A673 (cell line): ENCODE data around the gene SIT1. TPM values are rescaled to one million over a fixed set of nuclear protein-coding genes. Genes with fewer than 3 reads are reported as not detected.

ENCODE experiments used
- BruUV-seq: library from RNA; stranded (reverse); fragments of 400-500 nt; replicated peaks from 2 replicates; lab custom pipeline; 2021; lab: Mats Ljungman, UMichigan
- CTCF ChIA-PET: fragments of 300-600 bp; sonication (Branson Sonifier 250); formaldehyde crosslinking; loops from one replicate; lab custom pipeline; 2022; ENCODE audit warnings: antibody characterized with exemption; lab: Charles Lee
- POLR2A ChIA-PET: fragments of 300-600 bp; sonication (Branson Sonifier 250); formaldehyde crosslinking; loops from one replicate; lab custom pipeline; 2022; ENCODE audit warnings: antibody characterized with exemption; ENCODE audit not compliant: low non-redundant PET; lab: Charles Lee
- DNase-seq: peaks from one replicate; pipeline ENCODE4 v3.0.0-alpha.2; 2015; ENCODE audit warnings: low spot score
- H3K27ac ChIP-seq: fragments of 200-600 bp; sonication (generic); 2 replicates; pipeline ENCODE4 v1.5.1; 2016; ENCODE audit warnings: mixed run types, low read depth, mild to moderate bottlenecking, mixed read lengths, antibody characterized with exemption, low read length; ENCODE audit not compliant: poor library complexity, severe bottlenecking
- H3K27me3 ChIP-seq: fragments of 200-600 bp; sonication (generic); replicated peaks from 2 replicates; pipeline ENCODE4 v1.6.1; 2017; ENCODE audit warnings: mixed run types, low read depth, mild to moderate bottlenecking, mixed read lengths, antibody characterized with exemption, low read length; ENCODE audit not compliant: insufficient read depth, poor library complexity
- H3K36me3 ChIP-seq: fragments of 200-600 bp; sonication (generic); 2 replicates; pipeline ENCODE4 v1.6.1; 2016; ENCODE audit warnings: mixed run types, mild to moderate bottlenecking, mixed read lengths, antibody characterized with exemption, low read length; ENCODE audit not compliant: insufficient read depth, poor library complexity, severe bottlenecking
- H3K4me1 ChIP-seq: fragments of 200-600 bp; sonication (generic); 2 replicates; pipeline ENCODE4 v1.6.1; 2017; ENCODE audit warnings: mixed run types, mild to moderate bottlenecking, mixed read lengths, antibody characterized with exemption, low read length; ENCODE audit not compliant: insufficient read depth, poor library complexity, severe bottlenecking
- H3K4me3 ChIP-seq: fragments of 200-600 bp; sonication (generic); 2 replicates; pipeline ENCODE4 v1.5.1; 2016; ENCODE audit warnings: low read depth, mixed run types, mild to moderate bottlenecking, mixed read lengths, low read length; ENCODE audit not compliant: poor library complexity, severe bottlenecking
- H3K9me3 ChIP-seq: fragments of 200-600 bp; sonication (generic); 2 replicates; pipeline ENCODE4 v1.6.1; 2016; ENCODE audit warnings: mixed run types, low read depth, mild to moderate bottlenecking, mixed read lengths, antibody characterized with exemption, low read length; ENCODE audit not compliant: poor library complexity, severe bottlenecking
- CTCF ChIP-seq: fragments of 300-800, 200-600 bp; sonication (generic); conservative IDR thresholded peaks from 2 replicates; pipeline ENCODE4 v1.5.1; 2017; ENCODE audit warnings: low read depth, mild to moderate bottlenecking, antibody characterized with exemption, low read length, moderate library complexity, mixed read lengths
- EZH2 ChIP-seq: fragments of 200-600 bp; sonication (generic); IDR thresholded peaks from 2 replicates; pipeline ENCODE4 v1.6.1; 2017; ENCODE audit warnings: borderline replicate concordance, low read depth, mild to moderate bottlenecking, mixed read lengths, antibody characterized with exemption, low read length; ENCODE audit not compliant: poor library complexity, severe bottlenecking
- intact Hi-C: fragments of 100-400 bp; cut with micrococcal nuclease; formaldehyde crosslinking; loops from one replicate; pipeline ENCODE4 v1.10.0; 2022; ENCODE audit not compliant: unreplicated experiment
- total RNA-seq: library from RNA; stranded (reverse); gene quantifications from 2 replicates; pipeline ENCODE4 v1.2.3, GENCODE V29; 2021

The SIT1 gene
- total RNA-seq, 1 experiment from 2014 or later = not detected

- Histone ChIP-seq H3K27me3 (no peaks in the 10 kb centered on the region), H3K27ac (no peak overlapping the region), H3K36me3 (peaks cover 11% of the 10 kb centered on the region), H3K4me3 (no peak overlapping the region), H3K9me3 (no peaks in the 10 kb centered on the region), H3K4me1 (no peaks in the 10 kb centered on the region)
- TF ChIP-seq CTCF (no peak), EZH2 (no peak)
- BruUV-seq = no TSS peak
- POLR2A ChIA-PET = no interaction called here
- DNase-seq = no peak
- intact Hi-C loops = loop anchor here (10.0 kb wide), 1 partner anchor 207 kb away; the partner anchor contains the start of genes HINT2 and SPAG8
- CTCF ChIA-PET = interaction anchor here (1.4 kb wide), 1 partner anchor 21 kb away, joined by 3 read pairs; no protein-coding TSS in a partner anchor
Measured at GRCh38 chr9:35608221-35608620, 42.5 kb downstream of the SIT1 start.

- Histone ChIP-seq H3K4me3 (peak overlapping the region; percentile 79), H3K36me3 (peaks cover 11% of the 10 kb centered on the region), H3K27ac (no peak overlapping the region), H3K4me1 (no peaks in the 10 kb centered on the region), H3K9me3 (no peaks in the 10 kb centered on the region), H3K27me3 (no peaks in the 10 kb centered on the region)
- POLR2A ChIA-PET = no interaction called here
- TF ChIP-seq EZH2 (no peak), CTCF (no peak)
- no peak for DNase-seq
- BruUV-seq = no TSS peak
- intact Hi-C loops = loop anchor here (10.0 kb wide), 1 partner anchor 208 kb away; the partner anchor contains the start of genes HINT2 and SPAG8
- CTCF ChIA-PET = no interaction called here
Measured at GRCh38 chr9:35606726-35607125, 44.0 kb downstream of the SIT1 start.

- TF ChIP-seq CTCF = no peak
- no peak for TF ChIP-seq EZH2
- Histone ChIP-seq H3K27ac (peak overlapping the region; percentile 63), H3K4me3 (peak overlapping the region; percentile 79), H3K36me3 (peaks cover 11% of the 10 kb centered on the region), H3K9me3 (no peaks in the 10 kb centered on the region), H3K4me1 (no peaks in the 10 kb centered on the region), H3K27me3 (no peaks in the 10 kb centered on the region)
- BruUV-seq = no TSS peak
- DNase-seq = no peak
- intact Hi-C loops = loop anchor here (10.0 kb wide), 1 partner anchor 209 kb away; the partner anchor contains the start of genes HINT2 and SPAG8
- CTCF ChIA-PET = no interaction called here
- POLR2A ChIA-PET = no interaction called here
Measured at GRCh38 chr9:35606138-35606504, 44.6 kb downstream of the SIT1 start.
